Embryonic facial prominence (tissue), 1 donor: Measurements from ENCODE around the gene RAD51B.
"Not testable (repeated sequence)": the region's sequence is repeated elsewhere in the genome, so short reads cannot be mapped to it uniquely, and the experiment has no call there.

Experiments
- DNase-seq: peaks from one replicate; pipeline ENCODE4 v3.0.0-alpha.2; 2016; ENCODE audit errors: extremely low spot score

The RAD51B gene

DNA sequence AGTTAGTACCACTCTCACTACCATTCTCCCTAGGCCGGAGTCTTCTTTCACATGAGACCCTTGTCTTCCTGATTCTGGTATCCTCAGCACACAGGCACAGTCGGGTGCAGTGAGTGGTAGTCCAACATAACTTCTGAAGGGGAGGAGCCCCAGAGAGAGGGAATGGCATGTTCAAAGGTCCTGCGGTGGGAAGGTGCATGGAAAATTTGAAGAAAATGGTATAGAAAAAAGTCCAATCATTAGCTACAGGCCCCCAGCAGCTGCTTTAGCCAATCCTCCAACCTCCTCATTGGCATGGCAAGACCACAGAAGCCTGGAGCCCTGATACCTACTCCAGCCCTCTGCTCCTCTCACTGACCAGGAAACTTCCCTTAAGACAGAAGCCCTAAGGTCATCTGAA, 876.7 kb downstream of the RAD51B start:
- DNase-seq = no peak

DNA sequence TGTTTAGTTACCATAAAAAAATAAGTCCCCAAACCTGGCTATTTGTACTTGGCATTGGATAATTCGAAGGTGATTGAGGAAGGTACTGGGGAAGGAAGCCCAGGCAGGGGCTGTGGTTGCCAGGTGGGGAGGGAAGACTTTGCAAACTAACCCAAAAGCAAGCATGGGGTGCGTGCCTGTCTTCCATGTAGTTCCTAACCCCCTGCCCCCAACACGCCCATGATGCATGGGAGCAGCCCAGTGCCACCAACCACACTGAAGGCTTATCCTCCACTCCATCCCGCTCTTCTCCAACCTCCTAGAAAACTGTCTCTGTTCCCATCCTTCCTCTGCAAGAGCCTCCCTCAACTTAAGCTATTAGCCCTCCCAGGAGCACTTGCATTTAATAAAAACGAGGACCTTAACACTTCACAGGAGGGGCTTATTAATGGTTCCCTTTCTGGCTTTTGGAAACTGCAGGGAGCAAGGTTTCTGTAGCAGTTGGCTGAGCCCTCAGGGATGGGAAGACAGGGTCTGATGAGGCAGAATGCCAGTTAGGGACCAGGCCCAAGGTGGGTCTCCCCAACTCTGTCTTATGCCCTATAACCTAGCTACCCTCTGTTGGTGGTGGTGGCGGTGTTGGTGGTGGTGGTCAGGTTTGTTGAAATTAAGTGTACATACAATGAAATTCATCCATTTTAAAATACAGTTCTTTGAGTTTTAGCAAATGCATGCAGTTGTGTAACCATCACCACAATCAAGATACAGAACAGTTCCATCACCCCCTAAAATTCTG, 877.3 kb downstream of the RAD51B start:
- no peak for DNase-seq

DNA sequence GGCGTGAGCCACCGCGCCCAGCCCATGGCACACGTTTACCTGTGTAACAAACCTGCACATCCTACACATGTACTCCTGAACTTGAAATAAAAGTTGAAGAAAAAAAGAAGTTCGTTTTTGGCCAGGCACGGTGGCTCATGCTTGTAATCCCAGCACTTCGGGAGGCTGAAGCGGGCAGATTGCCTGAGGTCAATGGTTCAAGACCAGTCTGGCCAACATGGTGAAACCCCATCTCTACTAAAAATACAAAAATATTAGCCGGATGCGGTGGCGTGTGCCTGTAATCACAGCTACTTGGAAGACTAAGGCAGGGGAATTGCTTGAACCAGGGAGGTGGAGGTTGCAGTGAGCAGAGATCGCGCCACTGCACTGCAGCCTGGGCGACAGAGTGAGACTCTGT, 879.2 kb downstream of the RAD51B start:
- DNase-seq = not testable (repeated sequence)

DNA sequence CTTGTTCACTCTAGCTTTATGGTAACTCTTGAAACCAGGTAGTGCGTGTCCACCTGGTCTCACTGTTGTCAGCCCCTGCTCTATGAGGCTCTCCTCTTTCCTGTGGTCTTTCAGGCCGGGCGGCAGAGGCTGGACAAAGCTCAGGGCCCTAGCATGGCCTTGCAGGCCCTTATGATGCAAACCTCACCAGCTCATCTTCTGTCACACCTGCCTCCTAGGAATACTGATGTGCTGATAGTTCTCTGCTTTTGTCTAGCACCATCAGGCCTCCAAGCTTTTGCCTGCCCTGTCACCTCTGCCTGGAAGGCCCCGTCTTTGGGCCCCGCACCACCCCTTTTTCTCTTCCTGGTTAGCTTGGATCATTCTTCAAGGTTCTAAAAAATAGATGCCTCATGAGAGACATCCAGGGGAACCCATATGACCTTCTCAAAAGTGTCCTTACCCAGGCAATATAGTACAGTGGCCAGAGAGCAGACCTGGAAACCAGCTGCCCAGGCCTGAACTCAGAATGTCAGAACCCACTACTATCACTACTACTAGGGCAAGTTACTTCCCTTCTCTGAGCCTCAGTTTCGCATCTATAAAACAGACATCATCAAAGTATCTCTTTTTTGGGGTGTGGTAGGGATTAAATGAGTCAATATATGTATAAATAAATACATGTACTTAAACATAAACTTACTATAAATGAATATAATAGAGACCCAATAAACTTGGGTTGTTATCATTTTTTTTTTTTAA, 881.6 kb downstream of the RAD51B start:
- DNase-seq = no peak

DNA sequence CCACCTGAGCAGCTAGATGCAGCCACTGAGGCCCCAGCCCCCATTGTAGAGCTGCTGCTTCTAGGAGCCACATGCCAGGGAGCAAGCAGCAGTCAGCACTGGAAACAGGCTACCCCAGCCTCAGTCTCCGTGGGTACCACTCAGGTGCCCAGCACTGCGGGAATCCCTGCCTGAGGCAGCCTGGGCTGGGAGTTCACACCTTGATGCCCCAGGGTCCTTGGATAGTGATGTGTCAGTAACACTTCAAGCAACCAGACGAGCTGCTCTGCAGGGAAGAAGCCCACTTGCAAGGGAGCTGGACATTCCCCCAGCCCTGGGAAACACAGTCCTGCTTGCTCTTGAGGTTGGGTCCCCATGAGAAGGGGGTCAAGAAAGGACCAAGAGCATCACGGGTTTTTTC, 882.6 kb downstream of the RAD51B start:
- no peak for DNase-seq

DNA sequence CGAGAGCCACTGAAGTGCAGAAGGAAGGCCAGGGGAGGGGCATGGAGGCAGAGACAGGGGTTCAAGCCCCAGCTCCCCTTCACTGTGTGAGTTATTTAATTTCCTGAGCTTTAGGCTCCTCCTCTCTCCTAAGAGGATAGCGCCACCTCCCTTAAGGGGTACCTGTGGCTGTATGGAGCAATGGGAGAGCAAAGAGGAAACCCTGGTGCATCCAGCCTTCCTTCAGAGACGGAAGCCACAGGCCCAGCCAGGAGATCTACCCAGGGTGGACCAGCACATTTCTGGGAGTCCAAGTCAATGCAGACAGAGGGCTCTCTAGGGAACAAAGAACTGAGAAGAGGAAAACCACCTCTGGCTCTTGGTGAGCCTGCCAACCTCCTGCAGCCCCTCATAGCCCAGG, 883.0 kb downstream of the RAD51B start:
- DNase-seq = no peak

DNA sequence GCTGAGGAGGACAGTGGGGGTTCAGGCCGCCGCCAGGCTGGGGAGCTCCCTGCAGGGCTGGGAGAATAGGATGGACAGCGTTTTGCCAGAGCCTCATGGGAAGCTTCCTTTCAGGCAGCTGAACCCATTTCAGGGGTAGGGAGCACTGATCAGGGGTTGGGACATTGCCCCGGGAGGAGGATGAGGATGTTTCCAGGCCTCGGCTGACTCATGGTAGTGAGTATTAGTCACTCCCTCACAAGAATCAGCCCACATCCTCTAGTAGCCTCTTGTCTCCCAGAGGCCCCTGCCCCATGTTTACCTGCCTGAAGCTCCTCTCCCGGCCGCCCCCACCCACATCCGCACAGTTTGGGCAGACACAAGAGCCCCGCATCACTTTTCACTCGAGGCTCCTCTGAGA, 883.5 kb downstream of the RAD51B start:
- no peak for DNase-seq

DNA sequence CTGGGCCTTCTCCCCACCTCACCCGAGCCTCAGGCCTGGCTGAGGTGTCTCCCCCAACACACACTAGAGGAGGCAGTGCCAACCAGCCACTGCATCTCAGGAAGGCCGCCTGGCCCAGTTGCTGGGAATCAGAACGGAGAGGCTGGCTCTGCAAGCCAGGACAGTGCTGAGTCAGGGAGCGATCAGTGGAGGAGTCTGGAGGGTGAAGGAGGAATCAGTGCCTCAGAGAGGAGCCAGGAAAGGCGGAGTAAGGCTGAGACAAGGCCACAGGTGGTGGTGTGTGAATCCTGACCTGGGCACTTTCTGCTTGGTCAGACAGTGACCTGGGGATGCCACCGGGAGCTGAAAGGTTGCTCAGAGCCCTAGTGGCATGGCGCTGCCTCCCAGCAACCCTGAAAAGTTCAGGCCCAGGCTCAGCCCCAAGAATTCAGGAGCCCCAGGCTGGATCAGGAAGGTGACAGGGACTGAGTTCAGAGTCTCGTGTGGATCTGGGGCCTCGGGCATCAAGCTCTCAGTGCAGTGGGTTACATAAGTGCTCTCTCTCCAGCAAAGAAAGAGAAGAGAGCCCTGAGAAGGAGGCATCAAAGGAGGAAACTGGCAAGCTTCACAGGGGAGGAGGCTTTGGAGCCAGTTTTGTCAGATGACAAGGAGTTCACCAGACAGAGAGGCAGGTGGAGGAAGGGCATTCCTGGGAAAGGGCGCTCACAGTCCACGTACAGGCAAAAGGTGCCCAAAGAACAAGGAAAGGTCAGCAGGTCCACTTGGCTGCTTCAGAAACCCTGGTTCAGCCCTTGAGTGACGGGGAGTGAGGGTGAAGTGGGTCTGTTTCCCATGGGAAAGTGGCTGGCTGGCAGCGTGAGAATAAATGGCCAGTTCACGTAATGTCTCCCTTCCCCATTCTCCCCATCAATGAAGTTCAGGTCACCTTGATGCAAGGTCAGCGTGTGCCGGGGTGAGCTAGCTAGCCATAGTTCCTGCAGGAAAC, 885.4 kb downstream of the RAD51B start:
- no peak for DNase-seq

DNA sequence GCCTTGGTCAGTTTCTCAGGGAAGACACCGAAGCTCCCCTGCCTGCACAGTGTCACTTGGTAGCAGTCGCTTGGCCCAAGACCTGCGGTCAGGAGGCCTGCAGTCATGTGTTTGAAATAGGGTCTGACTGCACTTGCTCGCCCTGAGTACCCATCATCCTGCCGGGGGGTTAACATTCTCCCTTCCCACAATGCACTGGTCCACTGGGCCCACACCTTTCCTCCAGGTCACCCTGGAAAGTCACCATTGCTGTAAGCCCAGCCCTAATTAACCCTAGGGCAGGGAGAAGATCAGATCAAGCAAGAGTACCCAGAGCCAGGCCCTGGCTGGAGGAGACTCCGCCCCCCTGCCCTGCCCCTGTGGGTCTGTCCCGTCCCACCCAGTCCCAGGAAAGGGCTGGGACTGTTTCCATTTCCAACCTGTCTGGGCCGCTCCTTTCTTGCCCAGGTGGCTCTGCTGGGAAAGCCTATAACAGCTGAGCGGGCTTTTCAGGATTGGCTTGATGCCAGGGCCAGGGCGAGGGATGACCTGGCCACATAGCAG, 886.2 kb downstream of the RAD51B start:
- DNase-seq = no peak

DNA sequence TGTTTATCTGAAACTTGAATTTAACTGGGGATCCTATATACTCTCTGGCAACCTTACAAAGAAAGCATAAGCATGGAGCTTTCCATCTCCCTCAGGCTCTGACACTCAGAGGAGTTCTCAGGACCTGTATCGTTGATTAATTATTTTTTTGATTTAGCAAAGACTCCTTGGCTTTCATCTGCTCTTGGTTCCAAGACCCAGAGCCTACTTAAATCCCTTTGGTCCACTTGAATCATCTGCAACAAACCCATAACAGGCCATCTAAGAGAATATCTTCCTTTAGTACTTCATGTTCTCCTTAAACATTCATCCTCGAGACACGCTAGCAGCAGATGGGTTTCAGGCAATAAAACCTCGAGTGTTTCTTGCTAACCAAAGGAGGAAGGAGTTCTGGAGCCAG, 887.9 kb downstream of the RAD51B start:
- DNase-seq = no peak

DNA sequence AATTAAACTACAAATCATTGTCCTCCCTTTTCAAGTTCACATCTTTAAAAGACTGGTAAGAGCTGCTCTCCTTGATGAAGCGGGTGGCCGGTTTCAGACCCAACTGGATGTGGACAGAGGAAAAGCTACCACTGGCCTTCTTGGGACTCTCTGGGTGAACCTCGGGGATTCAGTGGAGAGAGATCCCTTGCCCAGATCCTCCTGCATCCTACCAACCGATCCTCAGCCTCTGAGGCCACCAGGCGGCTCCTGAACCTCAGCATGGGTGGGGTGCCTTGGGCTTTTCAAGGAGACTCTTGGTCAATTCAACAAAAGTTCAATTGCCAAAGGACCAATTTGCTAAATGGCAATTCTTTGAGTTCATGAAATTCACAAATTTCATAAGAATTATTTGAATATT, 888.8 kb downstream of the RAD51B start:
- DNase-seq = no peak

DNA sequence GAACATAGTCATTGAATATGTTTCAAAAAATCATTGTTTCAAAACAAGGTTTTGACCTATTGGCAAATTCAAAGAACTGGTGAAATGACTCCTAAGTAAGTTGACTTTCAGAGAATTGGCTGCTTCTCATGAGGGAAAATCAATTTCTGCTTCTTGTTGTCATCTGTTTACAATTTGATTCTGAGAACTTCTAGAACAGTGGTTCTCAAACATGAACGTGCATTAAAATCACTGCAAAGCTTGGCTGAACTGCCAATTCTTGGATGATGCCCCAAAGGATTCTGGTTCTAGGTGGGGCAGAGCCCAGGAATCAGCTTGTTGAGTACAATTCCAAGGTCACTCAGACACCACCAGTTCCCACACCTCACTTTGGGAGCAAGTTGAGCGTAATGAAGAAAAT, 889.4 kb downstream of the RAD51B start:
- no peak for DNase-seq

DNA sequence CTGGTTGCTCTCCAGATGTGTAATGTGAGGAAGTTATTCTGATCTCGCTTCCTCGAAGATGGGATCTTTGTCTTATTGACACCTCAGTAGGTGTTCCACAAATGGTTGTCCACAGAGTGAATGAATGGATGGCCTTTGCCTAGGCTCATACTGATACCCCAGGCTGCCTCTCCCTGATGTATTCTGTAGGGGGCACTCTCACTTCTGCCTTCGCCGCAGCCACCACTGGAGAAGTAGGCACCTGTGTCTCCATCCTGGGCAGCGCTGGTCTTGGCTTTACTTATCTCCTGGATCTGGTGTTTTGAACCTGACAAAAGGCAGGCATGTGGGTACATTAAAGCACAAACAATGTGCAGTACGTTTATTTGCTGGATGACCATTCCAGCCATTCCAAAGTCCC, 891.2 kb downstream of the RAD51B start:
- DNase-seq = no peak

DNA sequence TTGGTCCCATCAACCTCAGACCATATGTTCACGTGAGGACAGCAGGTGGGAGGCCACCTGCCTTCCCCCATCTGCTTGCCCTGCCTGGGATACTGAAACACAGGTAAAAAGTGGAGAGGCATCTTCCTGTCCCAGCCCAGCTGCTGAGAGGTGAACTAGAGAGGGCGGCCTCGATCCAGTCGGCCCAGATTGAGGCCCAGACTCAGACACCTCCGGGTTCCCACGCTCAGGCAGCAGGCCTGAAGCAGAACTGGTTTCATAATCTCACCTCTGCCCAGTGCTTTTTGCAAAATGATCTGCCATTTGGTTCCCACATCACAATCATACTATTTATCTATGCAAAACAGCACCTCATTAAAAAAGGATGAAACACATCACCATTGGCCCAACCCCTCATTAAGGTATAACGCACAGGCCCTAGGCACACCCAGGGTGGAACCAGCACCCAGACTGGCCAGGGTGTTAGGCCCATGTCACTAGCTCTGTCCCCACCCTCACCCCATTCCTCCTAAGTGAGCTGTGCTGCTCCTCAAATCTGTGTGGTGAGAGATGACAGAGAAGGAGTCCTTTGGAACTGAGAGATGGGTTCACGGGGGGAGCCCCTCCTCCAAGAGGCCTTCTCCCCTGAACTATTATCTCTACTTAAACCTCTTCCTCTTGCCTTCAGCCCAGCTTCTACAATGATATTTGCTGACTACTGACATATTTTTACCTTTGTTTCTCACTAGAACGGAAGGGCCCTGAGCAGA, 892.2 kb downstream of the RAD51B start:
- no peak for DNase-seq

DNA sequence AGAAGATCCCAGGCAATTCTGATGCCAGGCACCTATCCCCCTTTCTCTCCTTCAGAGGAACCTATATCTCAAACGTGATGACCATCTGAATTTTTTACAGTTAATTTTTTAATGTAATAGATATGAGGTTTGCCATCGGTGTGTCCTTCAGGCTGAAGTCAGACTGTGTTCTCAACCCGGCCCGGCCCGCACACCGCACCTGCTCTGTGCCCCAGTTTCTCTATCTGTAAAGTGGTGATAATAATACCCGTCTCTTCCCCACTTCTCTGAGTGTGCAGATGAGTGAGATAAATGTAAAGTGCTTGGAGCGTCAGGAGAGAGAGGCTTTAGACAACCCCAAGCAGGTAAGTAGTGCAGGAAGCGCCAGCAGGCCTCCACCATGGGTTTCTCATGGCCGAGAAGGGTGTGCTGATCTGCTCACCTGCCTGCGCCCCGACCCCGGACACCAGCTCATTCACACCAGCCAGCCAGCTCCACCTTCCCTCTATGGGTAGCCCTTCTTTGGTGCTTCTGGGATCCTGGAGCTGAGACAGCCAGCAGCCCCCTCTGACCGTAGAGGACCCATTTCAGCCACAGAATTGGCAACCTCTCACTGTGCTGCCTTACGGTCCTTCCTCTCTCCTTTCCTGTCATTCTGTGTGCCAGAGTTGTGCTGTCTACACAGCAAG, 893.3 kb downstream of the RAD51B start:
- DNase-seq = no peak

DNA sequence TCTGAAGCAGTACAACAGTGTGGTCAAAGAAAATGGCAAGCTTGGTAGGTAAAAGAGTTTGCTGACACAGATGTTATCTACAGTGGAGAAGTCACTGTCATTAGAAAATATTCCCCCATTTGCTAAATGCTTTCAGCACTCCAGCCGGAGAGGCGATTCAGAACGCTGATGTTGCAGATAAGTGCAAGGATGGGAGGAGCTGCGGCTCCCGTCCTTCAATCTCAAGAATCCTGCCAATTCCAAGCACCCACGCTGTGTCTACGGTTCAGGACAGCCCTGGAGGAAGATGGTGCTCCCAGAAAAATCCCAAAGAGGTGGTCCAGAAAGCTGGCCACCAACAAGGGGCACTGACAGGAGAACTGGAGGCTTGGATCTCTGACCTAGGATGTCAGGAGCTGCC, 894.2 kb downstream of the RAD51B start:
- no peak for DNase-seq

DNA sequence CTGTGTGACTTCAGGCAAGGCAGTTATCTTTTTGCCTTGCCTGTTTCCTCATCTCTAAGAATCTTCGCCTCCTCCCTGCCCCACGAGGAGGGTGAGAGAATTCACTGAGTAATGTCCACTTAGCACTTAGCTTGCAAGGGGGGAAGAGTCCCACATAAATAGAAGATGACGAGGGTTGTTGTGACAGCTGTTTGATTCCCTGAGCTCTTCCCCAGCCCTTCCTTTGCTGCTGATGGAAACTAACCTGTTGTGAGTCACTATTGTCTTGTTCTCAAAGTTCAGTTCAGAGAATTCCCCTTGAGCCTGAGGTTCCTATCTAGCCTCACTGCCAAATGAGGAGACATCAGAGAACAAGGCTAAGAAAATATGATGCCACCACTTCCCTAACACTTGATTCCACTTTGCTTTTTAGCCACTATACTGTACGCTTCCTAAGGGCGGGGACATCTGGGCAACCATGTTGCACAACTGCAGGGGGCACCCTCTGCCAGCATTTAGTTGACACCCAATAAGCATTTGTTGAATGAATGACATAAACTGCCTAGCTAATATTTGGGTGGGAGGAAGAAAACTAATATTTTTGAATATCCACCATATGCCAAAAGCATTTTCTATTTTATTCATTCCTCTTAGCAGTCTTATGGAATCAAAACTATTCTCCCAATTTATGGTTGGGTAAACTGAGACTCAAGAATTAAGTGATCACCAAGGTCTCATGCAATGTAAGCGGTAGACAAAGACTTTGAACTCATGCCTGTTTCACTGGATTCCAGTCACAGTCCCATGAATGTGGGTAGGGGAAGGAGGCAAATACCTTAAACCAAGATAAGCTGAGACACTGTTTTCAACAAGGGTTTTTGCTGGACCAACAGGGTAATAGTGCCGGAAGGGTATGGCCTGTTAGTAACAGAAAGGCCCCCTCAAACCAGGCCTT, 895.7 kb downstream of the RAD51B start:
- no peak for DNase-seq

DNA sequence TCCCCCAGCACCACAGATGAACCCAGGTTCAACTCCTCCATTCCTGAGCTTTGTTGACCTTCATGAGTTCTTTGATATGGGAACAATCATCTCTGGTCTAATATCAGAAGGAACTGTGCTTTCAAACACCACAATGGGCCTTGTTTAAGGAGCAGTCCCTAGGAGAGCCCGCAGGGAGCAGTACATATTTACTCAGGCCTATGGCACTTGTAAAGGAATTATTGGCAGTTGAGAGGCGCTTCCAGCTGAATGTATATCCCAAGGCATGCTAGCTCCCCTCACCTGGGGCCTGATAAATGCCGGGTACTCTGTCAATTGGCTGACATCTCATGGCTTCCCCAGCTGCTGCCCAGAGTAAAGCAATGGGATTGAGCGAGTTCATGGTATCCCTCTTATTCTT, 897.1 kb downstream of the RAD51B start:
- no peak for DNase-seq
